WTC11 (cell line): Measurements from ENCODE around the gene NT5C1A.

ENCODE experiments used
- ATF1 ChIP-seq: sonication (generic); formaldehyde crosslinking; IDR thresholded peaks from 2 replicates; pipeline ENCODE4 v1.8.1; 2023; ENCODE audit warnings: mild to moderate bottlenecking, moderate library complexity, missing genetic modification reagents
- CTCF ChIP-seq: fragments of 200-600 bp; IDR thresholded peaks from 2 replicates; pipeline ENCODE4 v1.8.0; 2022; ENCODE audit warnings: antibody characterized with exemption
- FOXJ3 ChIP-seq: sonication (generic); formaldehyde crosslinking; IDR thresholded peaks from 2 replicates; pipeline ENCODE4 v1.9.0; 2021; ENCODE audit warnings: missing genetic modification reagents, mild to moderate bottlenecking, borderline replicate concordance
- MAX ChIP-seq: sonication (generic); formaldehyde crosslinking; IDR thresholded peaks from 2 replicates; pipeline ENCODE4 v1.8.0; 2022; ENCODE audit warnings: mild to moderate bottlenecking, missing genetic modification reagents
- NR3C1 ChIP-seq: sonication (generic); formaldehyde crosslinking; conservative IDR thresholded peaks from 2 replicates; pipeline ENCODE4 v1.8.1; 2023; ENCODE audit warnings: low read depth, mild to moderate bottlenecking, missing genetic modification reagents
- TEAD4 ChIP-seq: sonication (generic); formaldehyde crosslinking; IDR thresholded peaks from 2 replicates; pipeline ENCODE4 v1.8.0; 2022; ENCODE audit warnings: mild to moderate bottlenecking, missing genetic modification reagents
- ZNF232 ChIP-seq: sonication (generic); formaldehyde crosslinking; IDR thresholded peaks from 2 replicates; pipeline ENCODE4 v1.8.0; 2022; ENCODE audit warnings: mild to moderate bottlenecking, missing genetic modification reagents

GRCh38 chr1:39620659-39621165 is 51.2 kb downstream of the NT5C1A start:
- TF ChIP-seq CTCF, result no peak
- no peak for TF ChIP-seq ZNF232 (CRISPR knock-in tag)
- TF ChIP-seq ATF1, result no peak
- TF ChIP-seq NR3C1 (CRISPR knock-in tag), result no peak
- no peak for TF ChIP-seq MAX (CRISPR knock-in tag)
- TF ChIP-seq FOXJ3, result no peak
- no peak for TF ChIP-seq TEAD4 (CRISPR knock-in tag)
